HTR-8/SVneo (cell line): ENCODE data around the gene CACNA1D.

Source experiments
- DNase-seq: peaks from one replicate; pipeline ENCODE4 v3.0.0; 2011; ENCODE audit warnings: low spot score, mixed read lengths; ENCODE audit not compliant: insufficient read length
- FAIRE-seq: peaks from 2 replicates; lab custom pipeline; 2011; peaks lifted over from hg19 to GRCh38; lab: Jason Lieb, UNC

The CACNA1D gene

GRCh38 chr3:53809764-53810400 is 315.5 kb downstream of the CACNA1D start:
- no peak for FAIRE-seq
- no peak for DNase-seq

- FAIRE-seq (no peak), DNase-seq (no peak)
These were observed 316.9 kb downstream of the CACNA1D start for GRCh38 chr3:53811143-53811927.

- FAIRE-seq (no peak), DNase-seq (no peak)
These were observed 318.0 kb downstream of the CACNA1D start for GRCh38 chr3:53812434-53812833.

GRCh38 chr3:53813229-53813628 is 318.8 kb downstream of the CACNA1D start:
- DNase-seq (no peak), FAIRE-seq (no peak)

- FAIRE-seq (no peak), DNase-seq (no peak)
These were observed 319.5 kb downstream of the CACNA1D start for GRCh38 chr3:53813876-53814275.

- FAIRE-seq (no peak), DNase-seq (no peak)
These were observed 320.7 kb downstream of the CACNA1D start for GRCh38 chr3:53815067-53815466.

- no peak for DNase-seq
- peak; percentile 9 for FAIRE-seq
These were observed 321.2 kb downstream of the CACNA1D start for GRCh38 chr3:53815651-53816050.

- FAIRE-seq (no peak), DNase-seq (no peak)
These were observed 322.0 kb downstream of the CACNA1D start for GRCh38 chr3:53816425-53816824.

GRCh38 chr3:53817211-53817610 is 322.8 kb downstream of the CACNA1D start:
- FAIRE-seq: no peak
- DNase-seq: no peak

- FAIRE-seq (no peak), DNase-seq (no peak)
These were observed 323.4 kb downstream of the CACNA1D start for GRCh38 chr3:53817809-53818208.

- FAIRE-seq: no peak
- DNase-seq: no peak
These were observed 324.1 kb downstream of the CACNA1D start for GRCh38 chr3:53818221-53819162.

- FAIRE-seq (no peak), DNase-seq (no peak)
These were observed 324.9 kb downstream of the CACNA1D start for GRCh38 chr3:53819163-53819868.

- DNase-seq (no peak), FAIRE-seq (no peak)
These were observed 325.7 kb downstream of the CACNA1D start for GRCh38 chr3:53820084-53820483.

GRCh38 chr3:53820756-53821580 is 326.6 kb downstream of the CACNA1D start:
- DNase-seq (no peak), FAIRE-seq (no peak)

- FAIRE-seq (no peak), DNase-seq (no peak)
These were observed 327.3 kb downstream of the CACNA1D start for GRCh38 chr3:53821631-53822121.

- no peak for DNase-seq
- no peak for FAIRE-seq
These were observed 327.9 kb downstream of the CACNA1D start for GRCh38 chr3:53822331-53822741.

GRCh38 chr3:53823026-53823955 is 328.9 kb downstream of the CACNA1D start:
- no peak for FAIRE-seq
- DNase-seq: no peak
